OCI-LY3 (cell line): ENCODE data around the gene DNMT3A.

Source experiments
- CTCF ChIP-seq: fragments of 200-600, 300-600 bp; sonication (generic); IDR thresholded peaks from 2 replicates; pipeline ENCODE4 v1.5.1; 2014; ENCODE audit warnings: antibody characterized with exemption, low read length, low read depth
- EZH2phosphoT487 ChIP-seq: fragments of 200-600 bp; shearing (Covaris generic); IDR thresholded peaks from 2 replicates; pipeline ENCODE4 v1.6.1; 2018; ENCODE audit warnings: antibody characterized with exemption, mixed run types, low read depth

DNA sequence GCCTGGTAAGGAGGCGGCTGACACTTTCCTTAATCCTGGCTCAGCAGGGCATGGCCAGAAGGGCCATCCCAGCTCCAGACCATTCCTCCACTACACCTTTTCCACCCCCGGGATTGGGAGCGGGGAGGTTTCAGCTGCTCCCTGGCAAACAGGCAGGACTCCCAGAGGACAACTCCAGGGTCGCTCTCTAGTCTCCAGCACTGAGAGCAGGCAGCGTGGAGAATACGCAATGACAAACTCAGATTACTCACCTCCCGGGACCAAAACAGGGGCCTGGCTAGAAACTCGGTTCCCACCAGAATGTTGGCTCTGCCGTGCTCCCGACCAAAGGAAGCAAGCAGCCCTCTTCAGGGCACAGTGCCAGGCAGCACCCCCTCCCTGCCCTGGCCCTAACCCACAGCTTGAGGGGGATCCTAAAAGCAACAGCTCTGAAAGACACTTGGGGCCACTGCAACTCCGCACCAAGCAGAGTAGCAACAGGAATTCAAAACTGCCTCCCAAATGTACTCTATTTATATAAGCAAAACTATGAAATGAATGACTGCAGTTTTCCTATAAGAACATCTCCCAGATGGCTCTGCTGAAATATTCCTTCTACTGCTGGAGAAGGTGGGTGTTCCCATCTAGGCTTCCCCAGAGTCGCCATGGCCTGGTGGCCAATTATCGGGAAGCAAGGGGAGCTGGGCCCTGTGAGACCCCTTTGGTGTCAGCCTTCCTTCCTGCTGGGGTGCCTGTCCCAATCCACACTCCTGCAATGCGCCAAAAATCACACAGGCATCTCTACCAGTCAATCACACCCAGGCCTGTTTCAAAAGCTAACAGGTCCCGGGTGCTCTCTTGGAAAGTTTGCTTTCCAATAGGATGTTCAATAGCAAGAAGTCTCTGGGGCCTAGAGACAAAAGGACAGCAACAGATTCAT is 112.2 kb downstream of the DNMT3A start:
- no peak for TF ChIP-seq CTCF
- TF ChIP-seq EZH2phosphoT487: no peak
